Epithelial cell of esophagus (primary cell): Measurements from ENCODE around the gene CHST15.

Experiments used
- DNase-seq: peaks from one replicate; pipeline ENCODE4 v3.0.0; 2010; ENCODE audit warnings: low read depth
- H3K4me3 ChIP-seq: 2 replicates; pipeline ENCODE4 v1.5.1; 2011; ENCODE audit warnings: mild to moderate bottlenecking, low read length, control low read depth
- TF ChIP-seq, protein P1 (sequence below): IDR thresholded peaks from 2 replicates; pipeline ENCODE4 v1.5.1; 2011; ENCODE audit warnings: low read depth, mild to moderate bottlenecking, low read length, control low read depth, inconsistent platforms; ENCODE audit not compliant: insufficient read depth; ENCODE audit errors: missing control alignments

CHST15 gene

DNA sequence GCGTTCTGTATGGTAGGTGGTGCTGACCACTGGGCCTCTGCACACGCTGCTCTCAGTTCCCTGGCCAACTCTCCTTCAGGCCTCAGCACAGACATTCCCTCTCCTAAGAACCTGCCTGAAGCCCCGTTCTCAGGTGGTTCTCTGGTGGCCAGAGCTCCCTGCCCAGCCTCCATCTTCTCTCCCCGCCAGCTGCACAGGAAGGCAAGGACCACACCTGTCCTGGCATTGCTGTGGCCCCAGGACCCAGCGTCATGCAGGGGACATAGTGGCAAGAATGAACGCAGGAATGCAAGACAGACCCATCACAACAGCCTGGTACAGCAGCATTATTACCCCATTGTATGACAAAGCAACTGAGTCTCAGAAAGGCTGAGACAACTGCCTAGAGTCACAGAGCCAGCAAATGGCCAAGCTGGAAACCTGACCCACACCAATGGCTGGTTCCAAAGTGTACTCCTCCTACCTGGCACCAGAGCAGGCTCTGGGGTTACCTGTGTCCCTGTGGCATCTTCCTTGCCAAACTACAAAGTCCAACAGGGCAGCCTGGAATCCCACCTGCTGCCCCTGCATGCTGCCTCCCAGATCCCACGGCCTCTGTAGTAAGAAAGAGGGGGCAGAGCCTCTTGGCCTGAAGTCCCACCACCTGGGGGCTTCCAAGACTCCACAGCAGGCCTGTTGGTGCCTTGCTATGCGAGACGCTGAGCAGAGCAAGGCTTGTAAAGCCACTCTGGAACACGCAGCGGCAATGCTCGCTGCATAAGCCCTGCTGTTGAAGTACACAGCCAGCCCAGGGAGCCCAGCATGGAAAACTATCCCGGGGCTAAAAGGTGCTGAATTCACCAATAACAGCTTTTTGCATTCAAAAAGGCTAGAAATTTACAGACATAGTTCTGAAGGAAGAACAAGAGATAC is 73.3 kb downstream of the CHST15 start:
- TF ChIP-seq, protein P1, sequence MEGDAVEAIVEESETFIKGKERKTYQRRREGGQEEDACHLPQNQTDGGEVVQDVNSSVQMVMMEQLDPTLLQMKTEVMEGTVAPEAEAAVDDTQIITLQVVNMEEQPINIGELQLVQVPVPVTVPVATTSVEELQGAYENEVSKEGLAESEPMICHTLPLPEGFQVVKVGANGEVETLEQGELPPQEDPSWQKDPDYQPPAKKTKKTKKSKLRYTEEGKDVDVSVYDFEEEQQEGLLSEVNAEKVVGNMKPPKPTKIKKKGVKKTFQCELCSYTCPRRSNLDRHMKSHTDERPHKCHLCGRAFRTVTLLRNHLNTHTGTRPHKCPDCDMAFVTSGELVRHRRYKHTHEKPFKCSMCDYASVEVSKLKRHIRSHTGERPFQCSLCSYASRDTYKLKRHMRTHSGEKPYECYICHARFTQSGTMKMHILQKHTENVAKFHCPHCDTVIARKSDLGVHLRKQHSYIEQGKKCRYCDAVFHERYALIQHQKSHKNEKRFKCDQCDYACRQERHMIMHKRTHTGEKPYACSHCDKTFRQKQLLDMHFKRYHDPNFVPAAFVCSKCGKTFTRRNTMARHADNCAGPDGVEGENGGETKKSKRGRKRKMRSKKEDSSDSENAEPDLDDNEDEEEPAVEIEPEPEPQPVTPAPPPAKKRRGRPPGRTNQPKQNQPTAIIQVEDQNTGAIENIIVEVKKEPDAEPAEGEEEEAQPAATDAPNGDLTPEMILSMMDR = no peak
- no peak for DNase-seq
- no peak overlapping the region for H3K4me3 ChIP-seq

DNA sequence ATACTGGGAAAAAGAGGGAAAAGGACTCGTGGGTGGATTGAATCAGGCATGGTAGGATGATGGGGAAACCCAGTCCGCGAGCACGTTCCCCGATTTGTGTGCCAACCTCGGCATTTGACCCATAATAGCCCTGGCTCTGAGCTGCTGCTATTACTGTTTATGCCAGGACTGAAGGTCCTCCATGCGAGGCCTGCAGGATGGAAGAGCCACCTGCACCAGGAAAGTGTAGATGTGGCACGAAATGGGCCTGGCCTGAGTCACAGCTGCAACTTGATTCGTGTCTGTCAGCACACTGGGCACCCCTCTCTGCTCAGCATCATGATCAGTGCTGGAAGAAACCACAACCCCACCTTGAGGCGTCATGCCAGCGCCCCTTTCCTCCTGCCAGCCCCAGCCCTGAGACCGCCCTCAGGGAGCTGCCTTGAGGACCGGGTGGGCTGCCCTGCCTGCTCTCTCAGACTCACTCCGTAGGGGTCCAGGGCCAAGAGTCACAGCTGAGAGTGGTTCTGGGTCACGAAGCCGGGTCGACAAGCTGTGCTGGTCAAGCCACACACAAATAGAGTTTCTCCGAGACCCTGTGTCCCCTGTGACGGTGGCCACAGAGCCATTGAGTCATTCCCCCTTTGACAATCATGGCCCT is 74.4 kb downstream of the CHST15 start:
- TF ChIP-seq, protein P1 = no peak
- DNase-seq = no peak

DNA sequence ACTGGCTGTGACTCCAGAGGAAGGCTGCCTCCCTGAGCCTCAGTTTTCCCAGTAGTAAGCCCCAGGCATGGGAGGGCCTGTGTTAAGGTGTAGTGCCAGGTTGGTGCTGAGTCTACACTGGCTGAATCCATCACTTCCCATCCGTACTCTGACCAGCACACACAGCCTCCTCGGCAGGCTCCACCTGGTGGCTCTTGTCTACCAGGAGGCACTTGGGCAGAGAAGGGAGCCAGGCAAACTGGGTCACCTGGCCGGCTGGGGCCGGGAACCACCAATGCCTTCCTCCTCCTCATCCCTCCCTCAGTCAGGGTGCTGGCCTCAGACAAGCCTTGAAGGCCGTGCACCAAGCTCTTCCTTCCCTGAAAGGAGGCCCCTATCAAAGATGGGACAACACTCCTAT is 75.7 kb downstream of the CHST15 start:
- TF ChIP-seq, protein P1 = no peak
- H3K4me3 ChIP-seq = no peak overlapping the region
- no peak for DNase-seq

More for the DNA sequence above, 74.4 kb downstream of the CHST15 start:
- no peak overlapping the region for H3K4me3 ChIP-seq

DNA sequence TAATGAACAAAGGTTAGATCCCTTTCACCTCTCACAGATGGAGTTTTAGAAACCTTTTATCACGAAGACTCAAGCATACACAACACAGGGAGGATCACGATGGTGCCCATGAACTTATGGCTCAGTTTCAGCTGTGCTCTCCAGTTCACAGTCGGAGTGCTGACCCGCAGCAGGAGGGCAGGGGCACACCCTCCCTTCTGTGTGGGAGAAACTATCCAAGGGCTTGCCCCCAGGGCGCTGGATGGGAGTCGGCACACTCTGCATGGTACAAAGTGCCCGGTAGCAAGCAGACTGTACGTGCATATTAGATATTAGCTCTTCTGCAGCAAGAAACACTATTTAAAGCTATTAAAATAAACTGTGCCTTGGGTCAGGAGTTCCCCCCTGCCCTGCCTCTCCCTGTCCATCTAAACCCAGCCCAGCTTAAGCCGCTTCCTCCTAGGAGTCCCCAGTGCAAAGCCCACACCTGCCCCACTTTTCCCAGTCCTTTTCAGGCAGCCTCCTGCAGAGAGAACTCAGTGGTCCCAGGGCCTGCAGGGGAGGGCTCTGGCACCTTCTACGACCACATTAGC is 76.5 kb downstream of the CHST15 start:
- DNase-seq = no peak
- TF ChIP-seq, protein P1 = no peak
- H3K4me3 ChIP-seq = no peak overlapping the region

DNA sequence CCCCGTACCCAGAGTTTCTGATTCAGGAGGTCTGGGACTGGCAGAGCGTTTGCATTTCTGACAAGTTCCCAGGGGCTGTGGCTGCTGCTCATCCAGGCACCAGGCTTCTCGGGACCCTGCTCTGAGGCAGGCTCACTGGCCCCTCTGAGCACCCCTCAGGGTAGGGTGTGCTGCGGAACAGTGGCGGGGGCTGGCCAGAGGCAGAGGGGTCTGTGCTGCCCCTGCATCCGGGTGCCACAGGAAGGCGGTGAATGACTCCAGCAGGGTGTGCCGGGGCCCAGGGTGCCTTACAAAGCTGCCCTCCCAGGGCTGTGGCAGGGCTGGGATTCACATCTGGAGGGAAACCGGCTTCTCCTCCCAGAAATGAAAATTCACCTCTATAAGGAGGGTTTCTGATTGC is 77.4 kb downstream of the CHST15 start:
- no peak overlapping the region for H3K4me3 ChIP-seq
- no peak for DNase-seq
- TF ChIP-seq, protein P1 = no peak

DNA sequence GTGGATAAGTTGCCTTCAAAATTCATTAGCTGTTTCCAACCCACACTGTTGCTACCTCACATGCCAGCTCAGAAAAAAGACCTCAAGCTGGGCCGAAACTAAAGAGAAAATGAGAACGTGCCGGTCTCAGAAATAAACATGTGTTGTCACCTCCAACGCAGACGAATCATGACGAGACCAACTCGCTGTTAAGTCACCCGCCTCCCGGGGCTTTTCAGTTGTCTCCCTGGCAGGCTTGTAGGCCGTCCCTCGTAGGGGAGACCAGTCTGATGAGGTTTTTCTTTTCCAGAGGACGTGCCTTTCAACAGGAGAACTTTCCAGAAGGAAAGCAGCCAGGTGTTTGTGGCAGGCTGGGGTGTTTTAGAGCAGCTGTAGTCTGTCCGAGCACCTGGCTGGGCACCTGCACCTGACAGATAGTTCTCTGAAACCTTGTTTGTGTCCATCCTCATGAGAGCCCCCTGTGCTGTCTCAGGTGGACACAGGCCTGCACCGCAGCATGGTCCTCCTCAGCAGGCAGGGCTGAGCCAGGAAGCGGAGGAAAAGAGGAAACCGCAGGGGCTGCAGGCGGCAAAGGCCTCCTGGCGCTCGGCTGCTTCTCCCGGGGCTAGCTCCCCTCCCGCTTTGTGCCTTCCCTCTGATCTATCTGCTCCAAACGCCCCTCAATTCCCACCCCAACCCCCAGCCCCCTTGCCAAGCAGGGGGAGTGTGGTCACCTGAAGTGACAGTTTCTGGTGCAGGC is 78.8 kb downstream of the CHST15 start:
- TF ChIP-seq, protein P1 = no peak
- no peak for DNase-seq
- no peak overlapping the region for H3K4me3 ChIP-seq
